PC-3 (cell line): ENCODE data around the gene SRSF10.

Experiments used
- CTCF ChIP-seq: fragments of 300-600 bp; sonication (generic); conservative IDR thresholded peaks from 2 replicates; pipeline ENCODE4 v1.5.1; 2017; ENCODE audit warnings: antibody characterized with exemption, low read depth, mild to moderate bottlenecking, low read length
- EZH2 ChIP-seq: fragments of 300-600 bp; sonication (generic); IDR thresholded peaks from one replicate; pipeline ENCODE4 v1.6.1; 2017; ENCODE audit warnings: antibody characterized with exemption, mild to moderate bottlenecking, low read length; ENCODE audit not compliant: unreplicated experiment

- TF ChIP-seq CTCF (no peak), EZH2 (no peak)
Observed at GRCh38 chr1:23966973-23967493, 13.1 kb downstream of the SRSF10 start.
